SK-N-SH (cell line): Measurements from ENCODE around the gene ME1. TPM values are rescaled to one million over a fixed set of nuclear protein-coding genes. Genes with fewer than 3 reads are reported as not detected.

ENCODE experiments used
- CTCF ChIA-PET: fragments of 300-600, 350-600 bp; formaldehyde crosslinking; extraction: SDS; loops from one replicate; lab custom pipeline; 2021; lab: Yijun Ruan, JAX
- POLR2A ChIA-PET: fragments of 350-600 bp; sonication (Branson Sonifier 250); formaldehyde crosslinking; extraction: SDS; loops from one replicate; lab custom pipeline; 2020; ENCODE audit warnings: antibody characterized with exemption, inconsistent platforms; lab: Yijun Ruan, JAX
- DNase-seq: peaks from one replicate; pipeline ENCODE4 v3.0.0; 2012
- H2AFZ ChIP-seq: fragments of 200-600 bp; sonication (generic); 2 replicates; pipeline ENCODE4 v1.8.1; 2016; ENCODE audit warnings: antibody characterized with exemption, mild to moderate bottlenecking, low read depth
- H3F3A ChIP-seq: fragments of 200-600 bp; sonication (generic); replicated peaks from 2 replicates; pipeline ENCODE3; 2016; ENCODE audit warnings: antibody characterized with exemption, mild to moderate bottlenecking; ENCODE audit not compliant: insufficient read depth
- H3K27ac ChIP-seq, 2 experiments: fragments of 200-500 bp in 1 of 2; fragments of 200-600 bp in 1 of 2; sonication (Bioruptor generic) in 1 of 2; sonication (generic), shearing (Covaris generic) in 1 of 2; 2 replicates each; pipeline versions ENCODE4 v1.5.1 to v1.6.1; 2014 to 2016; ENCODE audit warnings: low read depth in 2 of 2, inconsistent platforms in 1 of 2, low read length in 1 of 2, mild to moderate bottlenecking in 1 of 2, mixed read lengths in 1 of 2
- H3K27me3 ChIP-seq: fragments of 200-600 bp; sonication (generic), shearing (Covaris generic); 2 replicates; pipeline ENCODE4 v1.6.1; 2016; ENCODE audit warnings: mixed run types; ENCODE audit not compliant: insufficient read depth
- H3K36me3 ChIP-seq, 2 experiments: fragments of 200-500 bp in 1 of 2; fragments of 200-600 bp in 1 of 2; sonication (Bioruptor generic) in 1 of 2; sonication (generic) in 1 of 2; replicated peaks in 1 of 2; 2 replicates each; pipeline versions ENCODE3 to v1.5.1; 2014 to 2016; ENCODE audit warnings: low read length in 1 of 2, mild to moderate bottlenecking in 1 of 2; ENCODE audit not compliant: insufficient read depth in 2 of 2, control insufficient read depth in 1 of 2
- H3K4me1 ChIP-seq, 2 experiments: fragments of 200-500 bp in 1 of 2; fragments of 200-600 bp in 1 of 2; sonication (Bioruptor generic) in 1 of 2; sonication (generic), shearing (Covaris generic) in 1 of 2; 2 replicates each; pipeline versions ENCODE4 v1.5.1 to v1.6.1; 2014 to 2016; ENCODE audit warnings: low read depth in 1 of 2, low read length in 1 of 2, mixed run types in 1 of 2; ENCODE audit not compliant: insufficient read depth in 2 of 2, control insufficient read depth in 1 of 2
- H3K4me2 ChIP-seq: fragments of 200-600 bp; sonication (generic), shearing (Covaris generic); 2 replicates; pipeline ENCODE4 v1.6.1; 2017; ENCODE audit warnings: mixed run types
- H3K4me3 ChIP-seq, 2 experiments: fragments of 200-500 bp in 1 of 2; fragments of 200-600 bp in 1 of 2; sonication (Bioruptor generic) in 1 of 2; sonication (generic), shearing (Covaris generic) in 1 of 2; 2 replicates each; pipeline versions ENCODE4 v1.5.1 to v1.8.1; 2014 to 2016; ENCODE audit warnings: low read depth in 2 of 2, inconsistent platforms in 1 of 2, low read length in 1 of 2, mild to moderate bottlenecking in 1 of 2, mixed read lengths in 1 of 2, moderate library complexity in 1 of 2
- H3K79me2 ChIP-seq: fragments of 200-600 bp; sonication (generic); 2 replicates; pipeline ENCODE4 v1.8.1; 2017; ENCODE audit warnings: mild to moderate bottlenecking; ENCODE audit not compliant: insufficient read depth
- H3K9ac ChIP-seq: fragments of 200-600 bp; sonication (generic); 2 replicates; pipeline ENCODE4 v1.6.1; 2017; ENCODE audit warnings: mixed run types
- H3K9me2 ChIP-seq: fragments of 200-600 bp; sonication (generic); 2 replicates; pipeline ENCODE4 v1.6.1; 2017; ENCODE audit warnings: mixed run types
- H3K9me3 ChIP-seq: fragments of 200-600 bp; sonication (generic); 2 replicates; pipeline ENCODE4 v1.6.1; 2017; ENCODE audit warnings: mixed run types, mild to moderate bottlenecking, moderate library complexity
- H4K20me1 ChIP-seq: fragments of 200-600 bp; sonication (generic); 2 replicates; pipeline ENCODE4 v1.6.1; 2017; ENCODE audit warnings: mild to moderate bottlenecking, mixed run types; ENCODE audit not compliant: insufficient read depth
- CTCF ChIP-seq: fragments of 200-600 bp; sonication (generic); IDR thresholded peaks from 2 replicates; pipeline ENCODE4 v1.6.1; 2017; ENCODE audit warnings: antibody characterized with exemption, mild to moderate bottlenecking, moderate library complexity
- ELF1 ChIP-seq: IDR thresholded peaks from 2 replicates; pipeline ENCODE4 v1.4.0; 2012
- EP300 ChIP-seq, 2 experiments: IDR thresholded peaks; 2 replicates each; pipeline versions ENCODE4 v1.4.0 to v1.6.1; 2012; ENCODE audit warnings: borderline replicate concordance in 1 of 2, low read depth in 1 of 2, low read length in 1 of 2
- FOSL2 ChIP-seq: IDR thresholded peaks from 2 replicates; pipeline ENCODE4 v1.4.0; 2012; ENCODE audit warnings: low read depth, mild to moderate bottlenecking, moderate library complexity, borderline replicate concordance
- FOXM1 ChIP-seq: IDR thresholded peaks from 2 replicates; pipeline ENCODE4 v1.4.0; 2012; ENCODE audit warnings: low read depth, mild to moderate bottlenecking
- GABPA ChIP-seq: IDR thresholded peaks from 2 replicates; pipeline ENCODE4 v1.4.0; 2012; ENCODE audit warnings: low read depth, mild to moderate bottlenecking
- GATA2 ChIP-seq: sonication (generic); formaldehyde crosslinking; IDR thresholded peaks from 2 replicates; pipeline ENCODE4 v1.5.0; 2020; ENCODE audit warnings: mild to moderate bottlenecking, missing genetic modification reagents
- IRF3 ChIP-seq: fragments of 150-350 bp; IDR thresholded peaks from 2 replicates; pipeline ENCODE4 v1.6.1; 2016; ENCODE audit warnings: mild to moderate bottlenecking, low read depth, low read length
- JUND ChIP-seq: IDR thresholded peaks from 2 replicates; pipeline ENCODE4 v1.4.0; 2012
- MAX ChIP-seq: IDR thresholded peaks from 2 replicates; pipeline ENCODE4 v1.4.0; 2012; ENCODE audit warnings: low read depth
- MXI1 ChIP-seq: IDR thresholded peaks from 2 replicates; pipeline ENCODE4 v1.6.1; 2012; ENCODE audit warnings: mild to moderate bottlenecking, low read depth, low read length, improper control_type of control experiment
- NFIC ChIP-seq: IDR thresholded peaks from 2 replicates; pipeline ENCODE4 v1.4.0; 2012; ENCODE audit warnings: borderline replicate concordance
- NRF1 ChIP-seq: IDR thresholded peaks from 2 replicates; pipeline ENCODE4 v1.6.1; 2012; ENCODE audit warnings: low read depth, mild to moderate bottlenecking, low read length
- PBX3 ChIP-seq: IDR thresholded peaks from 2 replicates; pipeline ENCODE4; 2012
- POLR2AphosphoS5 ChIP-seq: IDR thresholded peaks from 2 replicates; pipeline ENCODE4 v1.6.1; 2012; ENCODE audit warnings: low read depth, low read length
- RAD21 ChIP-seq: IDR thresholded peaks from 2 replicates; pipeline ENCODE4 v1.6.1; 2012; ENCODE audit warnings: mild to moderate bottlenecking, low read length
- RCOR1 ChIP-seq: fragments of 150-350 bp; IDR thresholded peaks from 2 replicates; pipeline ENCODE4 v1.6.1; 2017; ENCODE audit warnings: antibody characterized with exemption, low read length
- RXRA ChIP-seq: IDR thresholded peaks from 2 replicates; pipeline ENCODE4 v1.4.0; 2012; ENCODE audit warnings: low read depth, mild to moderate bottlenecking, borderline replicate concordance
- SMC3 ChIP-seq: IDR thresholded peaks from 2 replicates; pipeline ENCODE4 v1.6.1; 2012; ENCODE audit warnings: low read depth, low read length, improper control_type of control experiment
- TAF1 ChIP-seq: IDR thresholded peaks from 2 replicates; pipeline ENCODE4 v1.6.1; 2012; ENCODE audit warnings: low read depth, mild to moderate bottlenecking, low read length, moderate library complexity, borderline replicate concordance
- YY1 ChIP-seq: IDR thresholded peaks from 2 replicates; pipeline ENCODE4 v1.4.0; 2012; ENCODE audit warnings: low read depth, mild to moderate bottlenecking
- ZBTB33 ChIP-seq: IDR thresholded peaks from 2 replicates; pipeline ENCODE4 v1.4.0; 2012; ENCODE audit warnings: low read depth, borderline replicate concordance
- WGBS: methylation state at CpG from one replicate; pipeline ENCODE4 v1.1.6; 2017; ENCODE audit warnings: low lambda C conversion rate; 5-methylcytosine and 5-hydroxymethylcytosine counted together
- polyA plus RNA-seq, 3 experiments: library from polyadenylated mRNA; depleted of rRNA; stranded (reverse); fragments of >200 nt; gene quantifications; 2 replicates each; pipeline ENCODE4 v1.2.3, GENCODE V29; 2012

Gene ME1
- polyA plus RNA-seq, 1 of the 3 experiments (the other 2 are of a cell fraction) = 4.9 TPM

GRCh38 chr6:83417880-83418663 is 12.8 kb downstream of the ME1 start:
- no peaks in the 10 kb centered on the region for H3K27me3 ChIP-seq
- TF ChIP-seq CTCF (peak; percentile 63), SMC3 (peak; percentile 63), FOSL2 (no peak), RAD21 (peak; percentile 79)
- POLR2A ChIA-PET = no interaction called here
- DNase-seq = peak; percentile 36
- no peaks in the 10 kb centered on the region for H4K20me1 ChIP-seq
- no peak overlapping the region for H2AFZ ChIP-seq
- H3K4me2 ChIP-seq = no peak overlapping the region
- CTCF ChIA-PET = interaction anchor here (0.6 to 4.0 kb wide), 17 partner anchors 9 to 353 kb away, joined by 3 to 73 read pairs (median 3); partner anchors contain the start of genes PRSS35 and UBE3D
- H3K79me2 ChIP-seq = no peaks in the 10 kb centered on the region
- H3K9ac ChIP-seq = no peak overlapping the region
- H3K36me3 ChIP-seq = peaks cover 0 to 8% of the 10 kb centered on the region in 2 experiments
- no peaks in the 10 kb centered on the region for H3K9me2 ChIP-seq
- peaks cover 3% of the 10 kb centered on the region for H3F3A ChIP-seq
- no peak overlapping the region for H3K27ac ChIP-seq
- H3K4me1 ChIP-seq = no peaks in the 10 kb centered on the region
- no peak overlapping the region for H3K4me3 ChIP-seq
- 93% methylated on average over 3 of the region's 3 CpGs for WGBS
- H3K9me3 ChIP-seq = no peaks in the 10 kb centered on the region

- Histone ChIP-seq H3K4me3 (no peak overlapping the region), H3K9me3 (no peaks in the 10 kb centered on the region), H3K9me2 (no peaks in the 10 kb centered on the region), H4K20me1 (no peaks in the 10 kb centered on the region), H2AFZ (no peak overlapping the region), H3F3A (peaks cover 3% of the 10 kb centered on the region), H3K4me1 (no peaks in the 10 kb centered on the region), H3K27me3 (no peaks in the 10 kb centered on the region), H3K9ac (no peak overlapping the region), H3K27ac (no peak overlapping the region), H3K79me2 (no peaks in the 10 kb centered on the region), H3K4me2 (no peak overlapping the region), H3K36me3 (peaks cover 2 to 3% of the 10 kb centered on the region in 2 experiments)
- TF ChIP-seq JUND (no peak), IRF3 (no peak), ZBTB33 (no peak), YY1 (no peak), SMC3 (no peak), TAF1 (no peak), PBX3 (no peak), GABPA (no peak), RCOR1 (no peak), EP300 (IDR thresholded peaks at IDR 0.05; ENCODE audit: borderline replicate concordance in 1 of 2, low read depth in 1 of 2, low read length in 1 of 2) (no peak), RXRA (no peak), MAX (no peak), GATA2 (no peak), NFIC (no peak), NRF1 (no peak), MXI1 (no peak), FOXM1 (no peak), ELF1 (no peak), POLR2AphosphoS5 (no peak)
- CTCF ChIA-PET = interaction anchor here (1.4 to 3.0 kb wide), 2 partner anchors 99 to 102 kb away, joined by 4 to 15 read pairs; partner anchors contain the start of gene PRSS35
- DNase-seq = no peak
- POLR2A ChIA-PET = no interaction called here
- over 99% methylated on average over 2 of the region's 2 CpGs for WGBS
These were observed 17.8 kb downstream of the ME1 start for GRCh38 chr6:83413068-83413467.
